RWPE2 (cell line): ENCODE measurements around the gene TEX51.

Source experiments
- ATAC-seq: fragments of 200-7000 bp; cut with Tn5 transposase; 3 replicates; pipeline ENCODE4 v1.9.1; 2021; ENCODE audit warnings: low read depth
- DNase-seq: peaks from one replicate; pipeline ENCODE4 v3.0.0-alpha.2; 2020; ENCODE audit warnings: low spot score
- H3K27ac ChIP-seq: fragments of 450-650 bp; 2 replicates; pipeline ENCODE4 v1.5.1; 2017; ENCODE audit warnings: mild to moderate bottlenecking; ENCODE audit not compliant: poor library complexity, severe bottlenecking
- H3K27me3 ChIP-seq: fragments of 250-450 bp; sonication (Bioruptor Pico); 2 replicates; pipeline ENCODE4 v1.5.1; 2021; ENCODE audit warnings: mild to moderate bottlenecking, moderate library complexity; ENCODE audit not compliant: insufficient read depth, poor library complexity, severe bottlenecking
- H3K36me3 ChIP-seq: fragments of 250-450 bp; sonication (Bioruptor Pico); 2 replicates; pipeline ENCODE4 v1.5.1; 2020; ENCODE audit warnings: low read depth, mild to moderate bottlenecking, moderate library complexity
- H3K4me1 ChIP-seq: fragments of 250-450 bp; sonication (Bioruptor Pico); 2 replicates; pipeline ENCODE4 v1.5.1; 2021; ENCODE audit warnings: mild to moderate bottlenecking, moderate library complexity; ENCODE audit not compliant: insufficient read depth, poor library complexity, severe bottlenecking
- H3K4me3 ChIP-seq: fragments of 250-450 bp; sonication (Bioruptor Pico); 2 replicates; pipeline ENCODE4 v1.5.1; 2021; ENCODE audit warnings: mild to moderate bottlenecking, moderate library complexity; ENCODE audit not compliant: severe bottlenecking
- H3K9me3 ChIP-seq: fragments of 250-450 bp; sonication (Bioruptor Pico); 2 replicates; pipeline ENCODE4 v1.5.1; 2021; ENCODE audit warnings: mild to moderate bottlenecking, moderate library complexity; ENCODE audit not compliant: severe bottlenecking
- TF ChIP-seq, protein P1 (sequence below): fragments of 450-650 bp; IDR thresholded peaks from one replicate; pipeline ENCODE4 v1.5.1; 2017; ENCODE audit warnings: mild to moderate bottlenecking, moderate library complexity; ENCODE audit not compliant: poor library complexity, severe bottlenecking

Gene TEX51

DNA sequence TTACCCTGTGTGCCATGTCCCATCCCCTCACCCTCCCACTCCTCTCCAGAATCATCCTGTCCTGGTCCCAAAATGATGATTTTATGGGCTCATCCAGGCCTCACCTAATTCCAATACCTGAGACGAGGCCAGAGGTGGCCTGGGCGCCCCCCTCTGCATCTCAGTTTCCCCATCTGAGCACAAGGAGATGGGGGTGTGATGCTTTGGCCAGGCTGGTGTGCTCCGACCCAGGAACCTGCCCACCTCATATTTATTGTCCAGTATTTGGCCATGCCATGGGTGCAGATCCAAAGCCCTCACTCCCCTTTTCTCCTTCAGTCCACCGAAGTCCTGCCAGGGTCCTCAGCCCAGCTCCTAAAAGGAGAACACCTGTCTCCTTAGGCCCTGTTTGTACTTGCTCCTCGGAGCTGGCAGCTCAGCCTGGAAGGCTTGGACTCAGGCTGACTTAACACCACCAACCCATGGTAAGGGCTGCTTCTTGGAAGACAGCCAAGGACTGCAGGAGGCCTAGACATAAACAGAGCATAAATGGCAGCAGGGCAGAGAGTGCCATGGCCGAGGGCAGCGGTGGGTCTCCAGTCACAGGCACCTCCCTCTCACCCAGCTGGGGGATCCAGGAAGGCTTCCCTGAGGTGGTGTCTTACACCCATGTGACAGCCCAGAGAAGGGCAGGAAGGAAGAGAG lies 3.6 kb downstream of the TEX51 start:
- ATAC-seq = no peak
- no peaks in the 10 kb centered on the region for H3K4me1 ChIP-seq
- TF ChIP-seq, protein P1, sequence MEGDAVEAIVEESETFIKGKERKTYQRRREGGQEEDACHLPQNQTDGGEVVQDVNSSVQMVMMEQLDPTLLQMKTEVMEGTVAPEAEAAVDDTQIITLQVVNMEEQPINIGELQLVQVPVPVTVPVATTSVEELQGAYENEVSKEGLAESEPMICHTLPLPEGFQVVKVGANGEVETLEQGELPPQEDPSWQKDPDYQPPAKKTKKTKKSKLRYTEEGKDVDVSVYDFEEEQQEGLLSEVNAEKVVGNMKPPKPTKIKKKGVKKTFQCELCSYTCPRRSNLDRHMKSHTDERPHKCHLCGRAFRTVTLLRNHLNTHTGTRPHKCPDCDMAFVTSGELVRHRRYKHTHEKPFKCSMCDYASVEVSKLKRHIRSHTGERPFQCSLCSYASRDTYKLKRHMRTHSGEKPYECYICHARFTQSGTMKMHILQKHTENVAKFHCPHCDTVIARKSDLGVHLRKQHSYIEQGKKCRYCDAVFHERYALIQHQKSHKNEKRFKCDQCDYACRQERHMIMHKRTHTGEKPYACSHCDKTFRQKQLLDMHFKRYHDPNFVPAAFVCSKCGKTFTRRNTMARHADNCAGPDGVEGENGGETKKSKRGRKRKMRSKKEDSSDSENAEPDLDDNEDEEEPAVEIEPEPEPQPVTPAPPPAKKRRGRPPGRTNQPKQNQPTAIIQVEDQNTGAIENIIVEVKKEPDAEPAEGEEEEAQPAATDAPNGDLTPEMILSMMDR = no peak
- H3K27ac ChIP-seq = no peak overlapping the region
- H3K9me3 ChIP-seq = no peaks in the 10 kb centered on the region
- H3K36me3 ChIP-seq = no peaks in the 10 kb centered on the region
- no peak for DNase-seq
- H3K27me3 ChIP-seq = peaks cover under 1% of the 10 kb centered on the region
- no peak overlapping the region for H3K4me3 ChIP-seq

DNA sequence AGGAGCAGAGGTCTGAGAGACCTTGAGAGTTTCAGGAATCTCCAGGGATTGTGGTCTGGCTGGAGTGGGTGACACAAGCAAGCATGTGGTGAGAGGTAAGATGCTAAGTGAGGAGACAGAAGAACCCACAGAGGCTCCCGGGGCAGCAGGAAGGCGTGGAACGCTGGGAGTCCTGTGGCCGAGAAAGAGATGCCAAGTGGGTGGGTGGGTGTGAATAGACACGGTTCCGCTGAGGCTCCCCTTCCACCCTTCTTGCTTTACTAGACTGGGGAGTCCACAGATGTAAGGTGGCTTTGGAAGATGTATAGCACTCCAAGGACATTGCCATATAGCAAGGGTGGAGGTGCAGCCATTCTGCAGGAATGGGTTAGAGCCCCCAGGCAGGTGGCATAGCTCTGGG lies 4.2 kb downstream of the TEX51 start:
- no peaks in the 10 kb centered on the region for H3K36me3 ChIP-seq
- DNase-seq (no peak), ATAC-seq (no peak)
- no peak overlapping the region for H3K4me3 ChIP-seq
- peaks cover 6% of the 10 kb centered on the region for H3K27me3 ChIP-seq
- TF ChIP-seq, protein P1 = no peak
- H3K9me3 ChIP-seq = no peaks in the 10 kb centered on the region
- no peaks in the 10 kb centered on the region for H3K4me1 ChIP-seq
- H3K27ac ChIP-seq = no peak overlapping the region

DNA sequence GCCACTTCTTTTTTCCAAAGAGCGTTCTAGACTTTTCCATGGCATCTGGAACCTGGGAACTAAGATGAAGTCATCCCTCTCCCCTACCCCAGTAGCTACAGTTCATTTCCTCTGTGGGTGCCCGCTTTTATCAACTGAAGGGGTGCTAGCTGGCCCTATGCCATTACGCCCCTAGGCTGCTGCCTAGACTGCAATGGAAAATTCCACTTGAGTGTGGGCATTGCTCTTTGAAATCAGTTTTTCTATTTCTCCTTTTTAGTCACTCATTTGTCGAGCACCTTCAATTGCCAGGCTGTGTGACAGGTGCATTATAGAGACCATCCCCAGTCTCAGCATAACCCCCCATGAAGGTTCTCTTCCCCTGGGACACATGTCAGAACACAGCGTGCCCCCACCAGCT lies 7.3 kb downstream of the TEX51 start:
- Histone ChIP-seq H3K36me3 (no peaks in the 10 kb centered on the region), H3K27me3 (peaks cover 8% of the 10 kb centered on the region), H3K9me3 (no peaks in the 10 kb centered on the region), H3K4me3 (no peak overlapping the region), H3K27ac (no peak overlapping the region), H3K4me1 (no peaks in the 10 kb centered on the region)
- no peak for ATAC-seq
- TF ChIP-seq, protein P1 = no peak
- DNase-seq = no peak

GRCh38 chr2:126906781-126907180 lies 8.1 kb downstream of the TEX51 start:
- DNase-seq (no peak), ATAC-seq (no peak; the same call in 2 of the 3 replicates)
- no peak overlapping the region for H3K4me3 ChIP-seq
- peaks cover 8% of the 10 kb centered on the region for H3K27me3 ChIP-seq
- no peaks in the 10 kb centered on the region for H3K9me3 ChIP-seq
- H3K4me1 ChIP-seq = no peaks in the 10 kb centered on the region
- TF ChIP-seq, protein P1 = no peak
- no peaks in the 10 kb centered on the region for H3K36me3 ChIP-seq
- H3K27ac ChIP-seq = no peak overlapping the region

GRCh38 chr2:126907671-126908070 lies 9.0 kb downstream of the TEX51 start:
- no peaks in the 10 kb centered on the region for H3K4me1 ChIP-seq
- DNase-seq (no peak), ATAC-seq (no peak)
- H3K9me3 ChIP-seq = no peaks in the 10 kb centered on the region
- H3K4me3 ChIP-seq = no peak overlapping the region
- TF ChIP-seq, protein P1 = no peak
- peaks cover 11% of the 10 kb centered on the region for H3K27me3 ChIP-seq
- no peaks in the 10 kb centered on the region for H3K36me3 ChIP-seq
- no peak overlapping the region for H3K27ac ChIP-seq
